Ammon's horn (tissue), 1 donor: ENCODE measurements around the gene CAPN12.
"Not testable (repeated sequence)": the region's sequence is repeated elsewhere in the genome, so short reads cannot be mapped to it uniquely, and the experiment has no call there.

Experiments used
- DNase-seq: peaks from one replicate; pipeline ENCODE4 v3.0.0-alpha.2; 2016; ENCODE audit warnings: low spot score

The CAPN12 gene

DNA sequence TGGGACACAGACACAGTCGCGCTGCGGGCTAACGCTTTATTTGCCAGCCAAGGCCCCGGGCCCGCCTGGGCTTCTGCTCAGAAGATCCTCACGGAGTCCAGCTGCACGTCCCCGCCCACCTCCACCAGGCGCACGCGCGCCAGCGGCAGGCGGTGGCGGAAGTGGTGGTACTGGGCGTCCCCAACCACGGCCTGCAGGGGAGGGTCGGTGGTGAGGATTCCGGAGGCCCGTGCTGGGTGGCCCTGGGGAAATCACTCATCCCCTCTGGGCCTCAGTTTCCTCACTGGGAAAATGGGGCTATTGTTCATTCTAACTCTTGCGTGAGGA, 26.6 kb upstream of the CAPN12 start:
- DNase-seq = not testable (repeated sequence)

GRCh38 chr19:38770228-38770948, 26.1 kb upstream of the CAPN12 start:
- not testable (repeated sequence) for DNase-seq

- DNase-seq = peak; percentile 63
Measured at GRCh38 chr19:38769635-38770211, 25.4 kb upstream of the CAPN12 start.

GRCh38 chr19:38766276-38767047, 22.2 kb upstream of the CAPN12 start:
- DNase-seq = no peak

GRCh38 chr19:38765214-38765613, 20.9 kb upstream of the CAPN12 start:
- DNase-seq = no peak

DNA sequence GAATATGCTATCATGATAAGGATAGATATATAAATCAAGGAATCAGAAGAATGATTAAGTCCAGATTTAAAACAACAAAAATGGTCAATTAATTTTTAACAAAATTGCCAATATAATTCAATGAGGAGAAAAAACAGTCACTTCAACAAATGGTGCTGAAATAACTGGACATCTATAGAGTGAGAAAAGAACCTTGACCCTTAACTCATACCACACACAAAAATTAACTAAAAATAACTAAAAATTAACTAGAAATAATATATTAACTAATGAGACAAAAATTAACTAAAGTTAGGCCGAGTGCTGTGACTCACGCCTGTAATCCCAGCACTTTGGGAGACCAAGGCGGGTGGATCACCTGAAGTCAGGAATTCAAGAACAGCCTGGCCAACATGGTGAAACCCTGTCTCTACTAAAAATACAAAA, 19.5 kb upstream of the CAPN12 start:
- no peak for DNase-seq

DNA sequence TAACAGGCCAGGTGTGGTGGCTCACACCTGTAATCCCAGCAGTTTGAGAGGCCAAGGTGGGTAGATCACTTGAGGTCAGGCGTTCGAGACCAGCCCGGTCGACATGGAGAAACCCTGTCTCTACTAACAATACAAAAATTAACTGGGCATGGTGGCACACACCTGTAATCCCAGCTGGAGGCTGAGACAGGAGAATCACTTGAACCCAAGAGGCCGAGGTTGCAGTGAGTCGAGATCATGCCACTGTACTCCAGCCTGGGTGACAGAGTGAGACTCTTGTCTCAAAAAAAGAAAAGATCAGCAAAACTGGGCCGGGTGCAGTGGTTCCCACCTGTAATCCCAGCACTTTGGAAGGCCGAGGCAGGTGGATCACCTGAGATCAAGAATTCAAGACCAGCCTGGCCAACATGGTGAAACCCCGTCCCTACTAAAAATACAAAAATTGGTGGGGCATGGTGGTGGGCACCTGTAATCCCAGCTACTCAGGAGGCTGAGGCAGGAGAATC, 17.7 kb upstream of the CAPN12 start:
- DNase-seq = not testable (repeated sequence)

DNA sequence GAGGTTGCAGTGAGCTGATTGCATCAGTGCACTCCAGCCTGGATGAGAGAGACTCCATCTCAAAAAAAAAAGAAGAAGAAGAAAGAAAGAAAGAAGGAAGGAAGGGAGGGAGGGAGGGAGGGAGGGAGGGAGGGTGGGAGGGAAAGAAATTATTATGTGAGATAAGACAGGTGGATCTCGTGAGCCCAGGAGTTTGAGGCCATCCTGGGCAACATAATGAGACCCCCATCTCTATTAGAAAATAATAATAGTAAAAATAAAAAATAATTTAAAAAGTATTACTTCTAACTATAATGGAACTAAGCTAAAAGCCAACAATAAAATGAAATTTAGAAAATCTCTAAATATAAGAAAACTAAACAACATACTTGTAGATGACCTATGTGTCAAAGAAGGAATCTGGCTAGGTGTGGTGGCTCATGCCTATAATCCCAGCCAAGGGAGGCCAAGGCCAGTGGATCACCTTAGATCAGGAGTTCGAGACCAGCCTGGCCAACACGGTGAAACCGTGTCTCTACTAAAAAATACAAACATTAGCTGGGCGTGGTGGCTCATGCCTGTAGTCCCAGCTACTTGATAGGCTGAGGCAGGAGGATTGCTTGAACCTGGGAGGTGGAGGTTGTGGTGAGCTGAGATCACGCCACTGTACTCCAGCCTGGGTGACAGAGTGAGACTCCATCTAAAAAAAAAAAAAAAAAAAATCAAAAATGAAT, 16.7 kb upstream of the CAPN12 start:
- not testable (repeated sequence) for DNase-seq

DNA sequence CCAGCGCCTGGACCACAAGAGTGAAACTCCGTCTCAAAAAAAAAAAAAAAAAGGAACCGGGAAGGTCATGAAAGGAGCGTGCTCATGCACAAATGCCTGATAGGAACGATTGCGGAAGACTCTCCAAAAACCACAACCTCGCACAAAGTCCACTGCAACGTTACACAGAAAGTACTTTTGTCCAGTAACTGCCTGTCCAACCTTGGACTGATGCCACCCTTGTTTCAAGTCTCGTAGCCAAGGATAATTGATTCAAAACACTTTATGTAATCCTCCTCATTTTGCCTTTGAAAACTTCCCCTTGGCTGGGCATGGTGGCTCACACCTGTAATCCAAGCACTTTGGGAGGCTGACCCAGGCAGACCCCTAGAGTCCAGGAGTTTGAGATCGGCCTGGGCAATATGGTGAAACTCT, 15.3 kb upstream of the CAPN12 start:
- DNase-seq = no peak

DNA sequence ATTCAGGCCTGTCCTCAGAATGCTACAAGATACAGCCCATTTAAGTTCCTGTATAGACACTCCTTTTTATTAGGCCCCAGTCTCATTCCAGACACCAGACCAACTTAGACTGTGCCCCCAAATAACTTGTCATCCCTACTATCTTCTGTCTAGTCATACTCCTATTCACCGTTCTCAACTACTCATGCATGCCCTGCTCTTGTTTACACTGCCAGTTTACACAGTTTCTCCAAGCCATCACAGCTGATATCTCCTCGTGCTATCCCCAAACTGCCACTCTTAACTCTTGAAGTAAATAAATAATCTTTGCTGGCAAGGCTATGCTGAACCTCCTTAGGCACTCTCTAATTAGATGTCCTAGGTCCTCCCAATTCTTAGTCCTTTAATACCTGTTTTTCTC, 9.9 kb upstream of the CAPN12 start:
- not testable (repeated sequence) for DNase-seq

DNA sequence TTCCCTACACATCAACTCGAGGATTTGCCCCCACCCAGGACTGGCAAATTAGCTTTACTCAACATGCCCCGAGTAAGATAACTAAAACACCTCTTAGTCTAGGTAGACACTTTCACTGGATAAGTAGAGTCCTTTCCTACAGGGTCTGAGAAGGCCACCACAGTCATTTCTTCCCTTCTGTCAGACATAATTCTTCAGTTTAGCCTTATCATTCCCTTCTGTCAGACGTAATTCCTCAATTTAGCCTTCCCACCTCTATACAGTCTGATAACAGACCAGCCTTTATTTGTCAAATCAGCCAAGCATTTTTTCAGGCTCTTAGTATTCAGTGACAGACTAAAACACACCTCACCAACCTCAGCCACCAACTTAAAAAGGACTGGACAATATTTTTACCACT, 9.5 kb upstream of the CAPN12 start:
- DNase-seq = not testable (repeated sequence)

DNA sequence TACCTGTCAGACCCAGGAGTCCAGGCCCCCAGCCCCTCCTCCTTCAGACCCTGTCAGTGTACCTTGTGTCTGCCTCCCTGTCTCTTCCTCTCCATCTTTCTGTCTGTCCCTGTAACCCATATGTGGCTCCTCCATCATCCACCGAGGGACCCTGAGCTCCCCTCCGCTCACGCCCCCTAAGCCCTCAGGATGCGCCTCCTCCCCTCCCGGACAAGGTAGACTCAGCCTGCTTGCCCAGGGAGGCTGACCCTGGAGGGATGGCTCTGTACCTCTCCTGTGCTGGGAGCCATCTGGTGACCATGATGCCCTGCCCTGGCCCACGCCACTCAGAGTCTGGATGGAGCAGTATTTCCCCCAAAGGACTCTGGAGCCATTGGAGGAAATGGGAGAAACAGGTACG, 1.0 kb upstream of the CAPN12 start:
- DNase-seq = no peak

DNA sequence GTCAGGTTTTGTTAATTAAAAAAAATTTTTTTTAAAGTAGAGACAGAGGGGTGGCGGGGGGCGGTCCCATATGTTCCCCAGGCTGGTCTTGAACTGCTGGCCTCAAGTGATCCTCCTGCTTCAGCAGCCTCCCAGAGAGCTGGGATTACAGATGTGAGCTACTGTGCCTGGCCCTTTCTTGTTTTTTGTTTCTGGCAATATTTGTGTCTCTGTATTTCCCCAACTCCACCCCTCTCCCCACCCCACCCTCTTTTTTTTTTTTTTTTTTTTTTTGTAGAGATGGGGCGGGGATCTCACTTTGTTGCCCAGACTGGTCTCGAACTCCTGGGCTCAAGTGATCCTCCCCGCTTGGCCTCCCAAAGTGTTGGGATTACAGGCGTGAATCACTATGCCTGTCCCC, 600 bp upstream of the CAPN12 start:
- DNase-seq = no peak

DNA sequence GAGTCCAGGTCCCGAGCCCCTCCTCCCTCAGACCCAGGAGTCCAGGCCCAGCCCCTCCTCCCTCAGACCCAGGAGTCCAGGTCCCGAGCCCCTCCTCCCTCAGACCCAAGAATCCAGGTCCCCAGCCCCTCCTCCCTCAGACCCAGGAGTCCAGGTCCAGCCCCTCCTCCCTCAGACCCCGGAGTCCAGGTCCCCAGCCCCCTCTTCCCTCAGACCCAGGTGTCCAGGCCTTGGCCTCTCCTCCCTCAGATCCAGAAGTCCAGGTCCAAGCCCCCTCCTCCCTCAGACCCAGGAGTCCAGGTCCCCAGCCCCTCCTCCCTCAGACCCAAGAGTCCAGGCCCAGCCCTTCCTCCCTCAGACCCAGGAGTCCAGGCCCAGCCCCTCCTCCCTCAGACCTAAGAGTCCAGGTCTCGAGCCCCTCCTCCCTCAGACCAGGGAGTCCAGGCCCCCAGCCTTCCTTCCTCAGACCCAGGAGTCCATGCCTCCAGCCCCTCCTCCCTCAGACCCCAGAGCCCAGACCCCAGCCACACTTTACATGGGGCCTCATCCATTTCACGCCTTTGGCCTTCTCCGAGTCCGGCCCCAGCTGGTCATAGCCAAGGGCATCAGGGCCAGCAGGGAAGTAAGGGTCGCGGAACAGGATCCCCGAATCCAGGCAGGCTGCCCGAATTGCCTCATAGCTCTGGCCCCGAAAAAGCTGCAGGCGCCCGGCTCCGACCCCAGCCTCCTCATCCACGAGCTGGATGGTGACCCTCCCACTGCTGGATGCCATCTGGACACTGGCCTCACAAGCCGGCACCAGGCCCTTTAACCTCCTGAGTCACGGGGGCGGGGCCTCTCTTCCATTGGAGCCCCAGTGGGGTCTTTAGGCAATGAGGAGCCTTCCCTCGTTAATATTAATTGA, 628 bp downstream of the CAPN12 start:
- DNase-seq = no peak

- no peak for DNase-seq
Measured at GRCh38 chr19:38742906-38743305, 1.4 kb downstream of the CAPN12 start.

DNA sequence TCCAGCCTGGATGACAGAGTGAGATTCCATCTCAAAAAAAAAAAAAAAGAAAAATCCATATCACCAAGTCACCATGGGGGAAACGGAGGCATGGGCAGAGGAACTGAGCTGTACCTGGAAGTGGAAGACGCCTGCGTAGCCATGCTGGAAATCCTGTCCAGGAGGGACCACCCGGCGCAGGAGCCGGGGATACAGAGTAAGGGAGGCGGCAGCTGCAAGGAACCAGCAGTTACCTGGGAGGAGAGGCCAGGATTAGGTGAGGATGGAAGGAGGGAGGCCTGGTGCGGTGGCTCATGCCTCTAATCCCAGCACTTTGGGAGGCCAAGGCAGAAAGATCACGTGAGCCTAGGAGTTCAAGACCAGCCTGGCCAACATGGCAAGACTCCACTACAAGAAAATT, 2.0 kb downstream of the CAPN12 start:
- DNase-seq = no peak

DNA sequence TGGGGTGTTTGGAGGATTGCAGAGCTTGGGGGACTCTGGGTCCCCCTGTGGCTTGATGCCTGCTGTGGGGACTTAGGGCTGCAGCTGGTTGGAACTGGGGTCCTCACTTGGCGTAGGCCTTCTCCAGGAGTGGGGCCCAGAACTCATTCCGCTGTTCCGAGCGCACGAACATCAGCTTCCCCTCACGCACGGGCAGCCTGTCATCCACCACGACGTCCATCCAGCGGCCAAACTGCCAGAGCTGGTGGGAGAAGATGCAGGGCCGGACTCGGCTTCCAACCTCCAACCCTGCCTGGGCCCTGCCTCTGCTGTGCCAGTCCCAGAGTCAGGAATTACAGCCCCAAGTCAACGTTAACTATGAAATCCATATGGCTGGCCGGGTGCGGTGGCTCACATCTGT, 2.6 kb downstream of the CAPN12 start:
- DNase-seq = no peak

GRCh38 chr19:38740932-38741331, 3.3 kb downstream of the CAPN12 start:
- DNase-seq = no peak

GRCh38 chr19:38740257-38740592, 4.0 kb downstream of the CAPN12 start:
- DNase-seq = no peak

- DNase-seq = no peak
Measured at GRCh38 chr19:38739440-38740256, 4.6 kb downstream of the CAPN12 start.
